ENCODE measurements around the gene TMEM107.

The TMEM107 gene

GRCh38 chr17:8148560-8148959 is 27.6 kb downstream of the TMEM107 start:
- no peak for DNase-seq

DNA sequence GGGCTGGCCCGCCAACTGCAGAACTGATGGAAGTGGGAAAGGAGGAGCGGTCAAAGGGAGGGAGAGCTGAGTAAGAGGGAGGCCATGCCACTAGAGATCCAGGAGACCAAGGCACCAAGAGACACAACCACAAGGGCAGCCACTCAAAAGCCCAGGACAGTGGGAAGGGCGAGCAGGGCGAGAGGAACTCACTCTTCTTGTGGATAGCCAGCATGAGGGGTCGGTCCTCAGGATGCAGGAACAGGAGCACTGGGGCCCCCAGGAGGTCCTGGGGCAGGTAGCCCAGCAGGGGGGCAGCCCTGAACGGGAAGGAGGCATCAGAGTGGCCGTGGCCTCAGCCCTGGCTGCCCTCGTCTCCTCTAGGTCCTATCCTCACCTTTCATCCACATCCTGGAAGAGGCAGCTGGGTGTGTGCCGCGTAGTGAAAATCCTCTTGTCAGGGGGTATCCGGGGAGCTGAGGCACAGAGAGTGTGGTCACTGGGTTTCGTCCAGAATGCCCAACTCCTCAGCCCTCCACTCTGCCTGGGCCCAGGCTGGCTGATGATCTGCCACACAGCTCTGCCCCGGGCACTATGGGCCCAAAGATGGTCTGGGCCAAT is 28.3 kb downstream of the TMEM107 start:
- no peak for DNase-seq

- DNase-seq, result no peak
Measured at GRCh38 chr17:8147141-8147804, 28.9 kb downstream of the TMEM107 start.

DNA sequence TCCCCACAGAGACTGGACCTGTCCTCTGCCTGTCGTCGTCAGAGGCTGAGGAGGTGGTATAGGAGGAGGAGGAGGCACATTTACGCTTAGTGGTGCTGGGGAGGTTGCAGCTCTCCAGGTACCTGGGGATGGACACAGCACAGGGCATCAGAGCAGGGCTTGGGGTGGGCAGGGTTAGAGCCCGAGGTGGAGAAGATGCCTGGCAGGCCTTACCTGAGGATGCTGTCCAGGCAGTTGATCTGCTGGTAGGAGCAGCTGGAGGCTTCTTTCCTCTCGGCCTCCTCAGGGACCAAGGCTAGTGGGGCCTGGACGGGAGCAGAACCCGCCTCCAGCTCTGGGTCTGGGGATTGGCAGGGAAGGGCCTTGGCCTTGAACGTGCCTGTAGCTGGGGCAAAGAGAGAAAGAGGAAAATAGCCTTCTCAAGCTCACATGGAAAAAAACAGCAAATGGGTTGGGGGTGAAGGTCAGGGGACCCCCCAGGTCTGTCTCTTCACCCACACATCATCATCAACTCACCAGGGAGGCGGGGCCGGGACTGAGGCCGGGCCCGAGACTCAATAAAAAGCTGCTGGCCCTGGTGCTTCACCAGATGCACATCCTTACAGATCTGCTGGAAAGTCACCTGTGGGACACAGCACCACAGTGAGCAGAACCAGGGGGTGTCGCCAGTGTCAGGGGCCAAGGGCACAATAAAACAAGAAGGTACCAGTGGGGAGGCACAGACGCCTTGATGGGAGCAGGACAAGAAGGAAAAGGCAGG is 29.6 kb downstream of the TMEM107 start:
- DNase-seq, result no peak

- DNase-seq, result no peak
Measured at GRCh38 chr17:8145811-8146210, 30.4 kb downstream of the TMEM107 start.

DNA sequence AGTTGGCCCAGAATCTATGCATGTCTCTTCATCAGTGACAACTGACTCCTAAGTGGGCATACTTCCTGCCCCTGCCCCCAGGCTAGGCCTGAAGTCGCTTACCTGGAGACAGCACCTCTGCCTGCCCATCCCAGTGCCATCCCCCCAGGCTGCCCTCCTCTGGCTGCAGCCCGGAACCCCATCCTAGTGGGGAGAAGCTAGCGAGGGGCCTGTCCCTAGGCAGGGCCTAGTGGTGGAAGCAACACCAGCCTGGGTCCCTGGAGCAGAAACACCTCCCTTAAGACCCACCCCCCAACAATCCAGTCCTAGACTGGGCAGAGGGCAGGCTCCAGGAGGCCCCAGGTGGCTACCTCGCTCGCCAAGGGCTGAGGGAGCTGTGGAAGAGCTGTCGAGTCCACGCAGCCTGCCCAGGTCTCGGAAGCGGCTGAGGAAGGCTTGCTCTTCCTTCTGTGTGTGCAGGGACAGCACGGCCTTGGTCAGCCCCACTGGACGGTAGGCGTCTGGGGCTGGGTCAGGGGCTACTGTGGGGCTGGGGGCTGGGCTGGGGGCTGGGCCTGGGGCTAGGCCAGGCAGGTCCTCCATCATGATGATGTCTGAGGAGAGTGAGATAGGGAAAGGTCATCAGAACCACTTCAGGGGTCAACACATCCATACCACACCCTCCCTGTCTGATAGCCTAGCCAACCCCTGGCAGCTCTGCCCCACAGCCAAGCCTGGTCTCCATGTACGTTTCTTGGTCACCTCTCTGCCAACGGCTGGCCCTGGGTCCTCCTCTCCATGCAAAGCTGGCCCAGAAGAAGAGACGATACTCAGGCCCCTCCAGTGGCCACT is 31.6 kb downstream of the TMEM107 start:
- no peak for DNase-seq

- DNase-seq, result no peak
Measured at GRCh38 chr17:8143581-8144400, 32.4 kb downstream of the TMEM107 start.

DNA sequence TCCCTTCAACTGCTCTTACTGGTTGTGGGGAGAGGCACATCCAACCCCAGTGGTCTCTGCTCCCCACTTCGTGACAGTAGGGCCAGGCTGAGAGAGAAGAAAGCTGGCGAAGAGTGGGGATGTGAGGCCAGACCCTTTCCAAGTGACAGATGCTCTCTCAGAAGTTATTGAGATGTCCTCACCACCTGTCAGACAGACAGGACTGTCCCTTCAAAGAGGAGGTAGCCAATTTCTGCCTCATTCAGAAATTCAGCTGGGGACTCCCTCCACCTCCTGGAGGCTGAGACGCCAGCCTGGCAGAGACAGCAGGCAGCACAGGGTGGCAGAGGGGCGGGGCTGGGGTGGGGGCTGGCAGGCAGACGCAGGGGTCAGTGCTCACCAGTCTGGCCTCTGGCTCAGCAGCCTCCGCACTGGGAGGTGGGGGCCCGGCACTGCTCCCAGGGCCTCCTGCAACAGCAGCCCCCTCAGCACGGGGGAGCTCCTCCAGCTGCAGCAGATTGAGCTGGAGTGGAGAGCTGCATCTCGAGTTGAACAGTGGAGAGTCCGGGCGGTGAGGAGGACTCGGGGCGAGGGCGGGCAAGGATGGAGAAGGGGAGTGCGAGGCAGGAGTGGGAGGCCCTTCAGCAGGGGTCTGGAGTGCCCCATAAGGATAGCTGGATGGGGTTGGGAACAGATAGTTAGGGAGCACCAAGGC is 33.1 kb downstream of the TMEM107 start:
- DNase-seq, result no peak

GRCh38 chr17:8142158-8142886 is 33.9 kb downstream of the TMEM107 start:
- no peak for DNase-seq

DNA sequence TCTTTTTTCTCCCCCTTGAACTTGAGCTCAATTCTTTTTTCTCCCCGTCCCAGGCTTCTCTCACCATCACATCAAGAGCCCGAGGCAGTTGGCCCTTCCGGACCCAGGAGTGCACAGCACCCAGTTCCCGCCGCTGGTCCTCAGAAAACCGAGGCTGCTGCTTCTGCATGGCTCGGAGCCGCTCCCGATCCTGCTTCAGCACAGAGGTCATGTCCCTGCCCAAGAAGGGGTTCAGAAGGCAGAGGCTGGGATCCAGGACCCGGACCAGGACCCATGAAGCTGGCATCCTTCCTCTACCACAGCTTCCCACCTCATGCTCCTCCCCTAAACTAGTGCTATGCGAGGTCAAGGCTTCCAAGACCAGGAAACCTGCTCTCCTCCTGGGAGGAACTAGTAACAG is 34.4 kb downstream of the TMEM107 start:
- DNase-seq, result no peak

- no peak for DNase-seq
Measured at GRCh38 chr17:8141045-8141444, 35.1 kb downstream of the TMEM107 start.

DNA sequence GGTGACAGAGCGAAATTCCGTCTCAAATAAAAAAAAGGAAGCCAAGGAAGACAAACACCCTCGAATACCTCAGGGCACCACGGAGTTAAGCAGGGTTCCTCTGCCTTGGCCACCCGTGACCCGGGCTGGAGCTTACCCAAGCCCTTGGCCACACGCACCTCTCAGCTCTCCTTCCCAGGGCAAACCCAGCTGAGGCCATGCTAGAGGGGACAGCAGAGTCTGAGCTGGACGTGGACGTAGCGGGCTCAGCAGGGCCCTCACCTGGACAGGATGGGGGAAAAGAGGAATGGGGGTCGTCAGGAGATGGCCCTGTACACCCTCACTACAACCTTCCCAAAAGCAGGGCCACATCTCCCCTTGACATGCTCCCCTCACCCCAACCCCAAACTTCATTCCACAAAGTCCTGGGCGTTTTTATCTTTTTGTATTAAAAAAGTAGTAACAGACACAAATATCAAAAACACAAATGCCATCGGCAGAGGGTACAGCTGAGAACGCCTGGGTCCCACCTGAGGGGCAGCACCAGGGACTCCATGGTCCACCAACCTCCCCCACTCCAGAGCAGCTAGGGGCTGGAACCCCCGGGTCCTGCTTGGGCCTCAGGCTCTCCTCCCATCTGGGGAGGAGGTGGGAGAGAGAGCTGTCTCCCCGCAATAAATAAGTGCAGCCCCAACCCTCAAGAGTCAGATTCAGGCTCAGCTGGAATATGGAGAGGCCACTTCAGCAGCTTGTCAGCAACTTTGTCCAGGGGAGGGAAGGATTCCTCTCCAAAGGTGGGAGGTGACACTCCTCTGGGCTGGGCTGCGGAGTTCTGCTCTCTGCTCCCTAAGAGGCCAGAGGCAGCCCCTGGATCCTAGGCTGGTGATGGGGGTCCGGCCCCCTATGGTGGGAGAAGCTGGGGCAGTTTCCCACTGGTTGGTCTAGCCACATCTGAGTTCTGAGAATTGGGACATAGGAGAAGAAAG is 35.8 kb downstream of the TMEM107 start:
- no peak for DNase-seq

DNA sequence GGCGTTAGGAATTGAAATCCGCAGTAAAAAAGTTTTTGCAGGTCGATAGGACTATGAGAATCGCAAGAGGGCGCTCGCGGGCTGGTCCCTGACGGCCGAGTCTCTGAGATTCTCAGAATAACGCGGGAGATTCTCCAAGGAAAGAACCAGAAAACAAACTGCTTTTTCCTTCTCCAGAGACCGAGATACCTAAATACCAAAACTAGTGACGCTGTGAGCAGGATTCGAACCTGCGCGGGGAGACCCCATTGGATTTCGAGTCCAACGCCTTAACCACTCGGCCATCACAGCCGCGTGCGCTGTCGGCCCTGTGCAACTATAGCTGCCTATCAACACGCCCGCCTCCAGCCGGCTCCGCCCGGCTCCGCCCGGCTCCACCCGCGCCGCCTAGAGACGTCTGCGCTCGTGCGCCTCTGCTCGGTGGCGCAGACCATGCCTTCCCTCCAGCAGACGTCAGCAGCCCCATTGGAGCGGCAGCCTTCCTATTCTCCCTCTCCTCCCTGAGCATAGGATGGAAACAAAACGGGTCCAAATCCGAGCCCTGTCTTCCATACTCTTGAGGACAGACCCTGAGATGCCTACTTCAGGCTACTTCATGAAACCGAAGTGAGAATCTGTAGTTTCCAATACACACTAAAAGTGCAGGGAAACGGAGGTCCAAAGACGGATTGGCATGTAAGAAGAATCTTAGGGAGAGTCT is 37.4 kb downstream of the TMEM107 start:
- peak; percentile 93 for DNase-seq

- no peak for DNase-seq
Measured at GRCh38 chr17:8138374-8138671, 37.9 kb downstream of the TMEM107 start.

- DNase-seq, result no peak
Measured at GRCh38 chr17:8137645-8138373, 38.4 kb downstream of the TMEM107 start.

GRCh38 chr17:8133941-8134340 is 42.2 kb downstream of the TMEM107 start:
- no peak for DNase-seq

- DNase-seq, result no peak
Measured at GRCh38 chr17:8133399-8133798, 42.8 kb downstream of the TMEM107 start.

- no peak for DNase-seq
Measured at GRCh38 chr17:8131844-8132441, 44.2 kb downstream of the TMEM107 start.

All from RPMI8226 (cell line).